OCI-LY1 (cell line): ENCODE data around the gene SYNE1.

Source experiments
- EZH2 ChIP-seq: fragments of 200-600 bp; sonication (generic), shearing (Covaris generic); IDR thresholded peaks from 2 replicates; pipeline ENCODE4 v1.8.0; 2017; ENCODE audit warnings: borderline replicate concordance, mixed run types, mild to moderate bottlenecking, antibody characterized with exemption, low read length, moderate library complexity, mixed read lengths
- TF ChIP-seq, protein P1 (sequence below): fragments of 200-600 bp; sonication (generic), shearing (Covaris generic); IDR thresholded peaks from 2 replicates; pipeline ENCODE4 v1.5.1; 2017; ENCODE audit warnings: mild to moderate bottlenecking, antibody characterized with exemption, low read length, moderate library complexity, mixed read lengths

DNA sequence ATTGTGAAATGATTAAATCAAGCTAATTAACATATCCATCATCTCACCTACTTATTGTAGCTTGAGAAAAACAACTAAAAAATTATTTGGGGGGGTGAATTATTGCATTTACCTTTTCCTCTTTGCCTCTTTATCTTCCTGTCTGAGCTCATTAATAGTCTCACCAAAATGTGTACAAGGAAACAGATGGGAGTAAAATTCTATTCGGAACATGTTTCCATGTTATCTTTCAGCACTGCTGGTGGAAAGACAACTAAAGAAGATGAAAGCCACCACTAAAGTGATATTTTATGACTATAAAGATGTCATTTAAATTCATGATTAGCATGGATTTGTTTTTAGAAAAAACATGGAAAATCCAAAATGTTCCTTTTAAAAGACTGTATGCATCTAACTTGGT lies 102.6 kb downstream of the SYNE1 start:
- TF ChIP-seq, protein P1, sequence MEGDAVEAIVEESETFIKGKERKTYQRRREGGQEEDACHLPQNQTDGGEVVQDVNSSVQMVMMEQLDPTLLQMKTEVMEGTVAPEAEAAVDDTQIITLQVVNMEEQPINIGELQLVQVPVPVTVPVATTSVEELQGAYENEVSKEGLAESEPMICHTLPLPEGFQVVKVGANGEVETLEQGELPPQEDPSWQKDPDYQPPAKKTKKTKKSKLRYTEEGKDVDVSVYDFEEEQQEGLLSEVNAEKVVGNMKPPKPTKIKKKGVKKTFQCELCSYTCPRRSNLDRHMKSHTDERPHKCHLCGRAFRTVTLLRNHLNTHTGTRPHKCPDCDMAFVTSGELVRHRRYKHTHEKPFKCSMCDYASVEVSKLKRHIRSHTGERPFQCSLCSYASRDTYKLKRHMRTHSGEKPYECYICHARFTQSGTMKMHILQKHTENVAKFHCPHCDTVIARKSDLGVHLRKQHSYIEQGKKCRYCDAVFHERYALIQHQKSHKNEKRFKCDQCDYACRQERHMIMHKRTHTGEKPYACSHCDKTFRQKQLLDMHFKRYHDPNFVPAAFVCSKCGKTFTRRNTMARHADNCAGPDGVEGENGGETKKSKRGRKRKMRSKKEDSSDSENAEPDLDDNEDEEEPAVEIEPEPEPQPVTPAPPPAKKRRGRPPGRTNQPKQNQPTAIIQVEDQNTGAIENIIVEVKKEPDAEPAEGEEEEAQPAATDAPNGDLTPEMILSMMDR = no peak
- no peak for TF ChIP-seq EZH2
